ENCODE measurements around the gene IL1RL2.

The IL1RL2 gene

GRCh38 chr2:102149243-102149642, 37.6 kb upstream of the IL1RL2 start:
- no peaks in the 10 kb centered on the region for H3K36me3 ChIP-seq (ENCODE audit: insufficient read depth, low read length)
- H3K9ac ChIP-seq (ENCODE audit: low read depth, low read length): no peak overlapping the region
- no peaks in the 10 kb centered on the region for H3K4me1 ChIP-seq (ENCODE audit: insufficient read depth, low read length)
- peaks cover 4% of the 10 kb centered on the region; the same call in 1 of the 2 replicates for H3K9me3 ChIP-seq (ENCODE audit: control insufficient read depth, insufficient read depth, low read length)

GRCh38 chr2:102149644-102150455, 37.0 kb upstream of the IL1RL2 start:
- Histone ChIP-seq H3K36me3 (ENCODE audit: insufficient read depth, low read length) (no peaks in the 10 kb centered on the region), H3K4me1 (ENCODE audit: insufficient read depth, low read length) (no peaks in the 10 kb centered on the region), H3K9me3 (ENCODE audit: control insufficient read depth, insufficient read depth, low read length) (peaks cover 4% of the 10 kb centered on the region; the same call in 1 of the 2 replicates), H3K9ac (ENCODE audit: low read depth, low read length) (no peak overlapping the region)

- Histone ChIP-seq H3K4me1 (ENCODE audit: insufficient read depth, low read length) (no peaks in the 10 kb centered on the region), H3K36me3 (ENCODE audit: insufficient read depth, low read length) (no peaks in the 10 kb centered on the region), H3K9me3 (ENCODE audit: control insufficient read depth, insufficient read depth, low read length) (peaks cover 4% of the 10 kb centered on the region; the same call in 1 of the 2 replicates), H3K9ac (ENCODE audit: low read depth, low read length) (no peak overlapping the region)
Measured at GRCh38 chr2:102154364-102154763, 32.5 kb upstream of the IL1RL2 start.

GRCh38 chr2:102154946-102155702, 31.7 kb upstream of the IL1RL2 start:
- H3K9me3 ChIP-seq (ENCODE audit: control insufficient read depth, insufficient read depth, low read length): peaks cover 4% of the 10 kb centered on the region; the same call in 1 of the 2 replicates
- no peak overlapping the region for H3K9ac ChIP-seq (ENCODE audit: low read depth, low read length)
- H3K4me1 ChIP-seq (ENCODE audit: insufficient read depth, low read length): no peaks in the 10 kb centered on the region
- no peaks in the 10 kb centered on the region for H3K36me3 ChIP-seq (ENCODE audit: insufficient read depth, low read length)

- Histone ChIP-seq H3K4me1 (ENCODE audit: insufficient read depth, low read length) (no peaks in the 10 kb centered on the region), H3K9me3 (ENCODE audit: control insufficient read depth, insufficient read depth, low read length) (peaks cover 4% of the 10 kb centered on the region; the same call in 1 of the 2 replicates), H3K36me3 (ENCODE audit: insufficient read depth, low read length) (no peaks in the 10 kb centered on the region), H3K9ac (ENCODE audit: low read depth, low read length) (no peak overlapping the region)
Measured at GRCh38 chr2:102155703-102156515, 30.9 kb upstream of the IL1RL2 start.

GRCh38 chr2:102158011-102158755, 28.6 kb upstream of the IL1RL2 start:
- Histone ChIP-seq H3K9ac (ENCODE audit: low read depth, low read length) (no peak overlapping the region), H3K36me3 (ENCODE audit: insufficient read depth, low read length) (no peaks in the 10 kb centered on the region), H3K9me3 (ENCODE audit: control insufficient read depth, insufficient read depth, low read length) (peaks cover 1% of the 10 kb centered on the region; the same call in 1 of the 2 replicates), H3K4me1 (ENCODE audit: insufficient read depth, low read length) (no peaks in the 10 kb centered on the region)

GRCh38 chr2:102159295-102159694, 27.5 kb upstream of the IL1RL2 start:
- Histone ChIP-seq H3K9ac (ENCODE audit: low read depth, low read length) (no peak overlapping the region), H3K36me3 (ENCODE audit: insufficient read depth, low read length) (no peaks in the 10 kb centered on the region), H3K4me1 (ENCODE audit: insufficient read depth, low read length) (no peaks in the 10 kb centered on the region), H3K9me3 (ENCODE audit: control insufficient read depth, insufficient read depth, low read length) (no peaks in the 10 kb centered on the region)

GRCh38 chr2:102166189-102166845, 20.5 kb upstream of the IL1RL2 start:
- no peaks in the 10 kb centered on the region for H3K36me3 ChIP-seq (ENCODE audit: insufficient read depth, low read length)
- no peaks in the 10 kb centered on the region for H3K4me1 ChIP-seq (ENCODE audit: insufficient read depth, low read length)
- H3K9me3 ChIP-seq (ENCODE audit: control insufficient read depth, insufficient read depth, low read length): no peaks in the 10 kb centered on the region
- no peak overlapping the region for H3K9ac ChIP-seq (ENCODE audit: low read depth, low read length)

GRCh38 chr2:102168026-102168771, 18.6 kb upstream of the IL1RL2 start:
- Histone ChIP-seq H3K9ac (ENCODE audit: low read depth, low read length) (no peak overlapping the region), H3K9me3 (ENCODE audit: control insufficient read depth, insufficient read depth, low read length) (no peaks in the 10 kb centered on the region), H3K36me3 (ENCODE audit: insufficient read depth, low read length) (no peaks in the 10 kb centered on the region), H3K4me1 (ENCODE audit: insufficient read depth, low read length) (no peaks in the 10 kb centered on the region; the same call in 1 of the 2 replicates)

- no peaks in the 10 kb centered on the region for H3K36me3 ChIP-seq (ENCODE audit: insufficient read depth, low read length)
- H3K9me3 ChIP-seq (ENCODE audit: control insufficient read depth, insufficient read depth, low read length): no peaks in the 10 kb centered on the region
- H3K4me1 ChIP-seq (ENCODE audit: insufficient read depth, low read length): no peaks in the 10 kb centered on the region; the same call in 1 of the 2 replicates
- no peak overlapping the region for H3K9ac ChIP-seq (ENCODE audit: low read depth, low read length)
Measured at GRCh38 chr2:102171946-102172345, 14.9 kb upstream of the IL1RL2 start.

GRCh38 chr2:102172745-102173144, 14.1 kb upstream of the IL1RL2 start:
- no peaks in the 10 kb centered on the region for H3K36me3 ChIP-seq (ENCODE audit: insufficient read depth, low read length)
- no peaks in the 10 kb centered on the region; the same call in 1 of the 2 replicates for H3K4me1 ChIP-seq (ENCODE audit: insufficient read depth, low read length)
- no peak overlapping the region for H3K9ac ChIP-seq (ENCODE audit: low read depth, low read length)
- H3K9me3 ChIP-seq (ENCODE audit: control insufficient read depth, insufficient read depth, low read length): no peaks in the 10 kb centered on the region

GRCh38 chr2:102176172-102176571, 10.7 kb upstream of the IL1RL2 start:
- H3K36me3 ChIP-seq (ENCODE audit: insufficient read depth, low read length): no peaks in the 10 kb centered on the region
- no peaks in the 10 kb centered on the region; the same call in 1 of the 2 replicates for H3K4me1 ChIP-seq (ENCODE audit: insufficient read depth, low read length)

More at GRCh38 chr2:102176172-102176571, 10.7 kb upstream of the IL1RL2 start:
- Histone ChIP-seq H3K9ac (ENCODE audit: low read depth, low read length) (no peak overlapping the region), H3K9me3 (ENCODE audit: control insufficient read depth, insufficient read depth, low read length) (no peaks in the 10 kb centered on the region)
